CD8-positive, alpha-beta memory T cell (primary cell): ENCODE data around the gene ACOT7. TPM values are rescaled to one million over a fixed set of nuclear protein-coding genes. Genes with fewer than 3 reads are reported as not detected.

ENCODE experiments used
- CTCF ChIA-PET: fragments of 350-600 bp; sonication (Branson Sonifier 250); formaldehyde crosslinking; loops from one replicate; lab custom pipeline; 2021; ENCODE audit warnings: antibody characterized with exemption; lab: Charles Lee
- POLR2A ChIA-PET: fragments of 350-600 bp; sonication (Branson Sonifier 250); formaldehyde crosslinking; loops from one replicate; lab custom pipeline; 2021; ENCODE audit warnings: antibody characterized with exemption; lab: Charles Lee
- DNase-seq, 5 donors: peaks; one replicate each; pipeline versions ENCODE4 v3.0.0 to v3.0.0-alpha.2; 2020 to 2022; ENCODE audit warnings: mixed read lengths in 1 of 5
- H3K27ac ChIP-seq: one replicate; pipeline ENCODE4 v1.7.0; 2013; ENCODE audit warnings: low read depth, mild to moderate bottlenecking, low read length, moderate library complexity
- H3K27me3 ChIP-seq: 2 replicates; pipeline ENCODE4 v1.7.0; 2013; ENCODE audit warnings: low read length, mild to moderate bottlenecking; ENCODE audit not compliant: insufficient read depth, poor library complexity, severe bottlenecking
- H3K36me3 ChIP-seq: 2 replicates; pipeline ENCODE4 v1.7.0; 2013; ENCODE audit warnings: mild to moderate bottlenecking, low read length, moderate library complexity; ENCODE audit not compliant: insufficient read depth
- H3K4me1 ChIP-seq: 2 replicates; pipeline ENCODE4 v1.7.0; 2013; ENCODE audit warnings: mild to moderate bottlenecking, low read length, moderate library complexity; ENCODE audit not compliant: insufficient read depth
- H3K4me3 ChIP-seq: 2 replicates; pipeline ENCODE4 v1.7.0; 2013; ENCODE audit warnings: mild to moderate bottlenecking, low read length
- H3K9me3 ChIP-seq: 2 replicates; pipeline ENCODE4 v1.7.0; 2013; ENCODE audit warnings: mild to moderate bottlenecking, low read length
- H3K27ac Mint-ChIP-seq, 8 donors: one replicate each; pipeline ENCODE4 v1.8.0; 2020 to 2021; ENCODE audit warnings: mixed read lengths in 8 of 8, mild to moderate bottlenecking in 6 of 8, inconsistent platforms in 3 of 8, moderate library complexity in 3 of 8
- H3K27me3 Mint-ChIP-seq, 2 donors: one replicate each; pipeline ENCODE4 v1.8.0; 2020 to 2021; ENCODE audit warnings: mixed read lengths in 2 of 2, mild to moderate bottlenecking in 1 of 2, moderate library complexity in 1 of 2
- H3K36me3 Mint-ChIP-seq, 3 donors: one replicate each; pipeline ENCODE4 v1.8.0; 2020 to 2021; ENCODE audit warnings: mixed read lengths in 3 of 3, inconsistent platforms in 1 of 3, mild to moderate bottlenecking in 1 of 3
- H3K4me1 Mint-ChIP-seq, 3 donors: one replicate each; pipeline ENCODE4 v1.8.0; 2020 to 2021; ENCODE audit warnings: mixed read lengths in 3 of 3, inconsistent platforms in 1 of 3, mild to moderate bottlenecking in 1 of 3
- H3K4me3 Mint-ChIP-seq, 7 donors: one replicate each; pipeline ENCODE4 v1.8.0; 2020 to 2021; ENCODE audit warnings: mixed read lengths in 7 of 7, mild to moderate bottlenecking in 6 of 7, moderate library complexity in 4 of 7, inconsistent platforms in 2 of 7
- H3K9me3 Mint-ChIP-seq, 5 donors: one replicate each; pipeline ENCODE4 v1.8.0; 2020 to 2022; ENCODE audit warnings: mixed read lengths in 5 of 5, mild to moderate bottlenecking in 3 of 5, moderate library complexity in 2 of 5, inconsistent platforms in 1 of 5
- polyA plus RNA-seq: library from polyadenylated mRNA; unstranded; fragments of 300-500 nt; fragmentation: Illumina TruSeq; gene quantifications from one replicate; pipeline ENCODE4 v1.2.3, GENCODE V29; 2021
- total RNA-seq, 2 experiments: library from RNA; stranded (reverse); gene quantifications; one replicate each; pipeline ENCODE4 v1.2.3, GENCODE V29; 2021

ACOT7 gene
- total and polyA plus RNA-seq, 3 experiments from 2014 or later: 10.0 to 109 (median 109) TPM

GRCh38 chr1:6235296-6235677, 158.3 kb downstream of the ACOT7 start:
- DNase-seq: no peak
- Mint-ChIP-seq H3K4me1 (peaks cover 13 to 26% (median 17%) of the 10 kb centered on the region in 3 donors), H3K9me3 (no peaks in the 10 kb centered on the region), H3K36me3 (peaks cover 0 to 33% (median 4%) of the 10 kb centered on the region in 3 donors), H3K27me3 (peaks cover 8 to 18% of the 10 kb centered on the region in 2 donors), H3K4me3 (peak overlapping the region; percentile 83 to 95 (median 87)), H3K27ac (peak overlapping the region in 7 of 8 donors; percentile 21 to 82 (median 61))
- ChIA-PET CTCF (interaction anchor here (4.5 kb wide), 1 partner anchor 11 kb away, joined by 44 read pairs; no protein-coding TSS in a partner anchor), POLR2A (interaction anchor here (0.5 kb wide), 1 partner anchor 101 kb away, joined by 8 read pairs; no protein-coding TSS in a partner anchor)
- Histone ChIP-seq H3K4me1 (peaks cover 12% of the 10 kb centered on the region), H3K9me3 (no peaks in the 10 kb centered on the region), H3K36me3 (peaks cover 19% of the 10 kb centered on the region), H3K27me3 (peaks cover 8% of the 10 kb centered on the region), H3K4me3 (peak overlapping the region; percentile 63), H3K27ac (peak overlapping the region; percentile 45)

- no peaks in the 10 kb centered on the region for H3K9me3 ChIP-seq
- H3K4me3 ChIP-seq: peak overlapping the region; percentile 63
- peaks cover 13 to 26% (median 17%) of the 10 kb centered on the region in 3 donors for H3K4me1 Mint-ChIP-seq
- peak overlapping the region; percentile 45 for H3K27ac ChIP-seq
- no peak for DNase-seq
- H3K27me3 Mint-ChIP-seq: peaks cover 4 to 14% of the 10 kb centered on the region in 2 donors
- no peaks in the 10 kb centered on the region for H3K9me3 Mint-ChIP-seq
- H3K36me3 Mint-ChIP-seq: peaks cover 0 to 36% (median 4%) of the 10 kb centered on the region in 3 donors
- POLR2A ChIA-PET: no interaction called here
- CTCF ChIA-PET: interaction anchor here (4.5 kb wide), 1 partner anchor 12 kb away, joined by 44 read pairs; no protein-coding TSS in a partner anchor
- peak overlapping the region in 6 of 8 donors; percentile 54 to 82 (median 74) for H3K27ac Mint-ChIP-seq
- H3K27me3 ChIP-seq: peaks cover 8% of the 10 kb centered on the region
- peak overlapping the region; percentile 83 to 95 (median 87) for H3K4me3 Mint-ChIP-seq
- peaks cover 19% of the 10 kb centered on the region for H3K36me3 ChIP-seq
- H3K4me1 ChIP-seq: peaks cover 12% of the 10 kb centered on the region
Measured at GRCh38 chr1:6234502-6235295, 158.9 kb downstream of the ACOT7 start.

GRCh38 chr1:6233376-6233775, 160.2 kb downstream of the ACOT7 start:
- no peaks in the 10 kb centered on the region for H3K9me3 ChIP-seq
- peaks cover 0 to 40% (median 4%) of the 10 kb centered on the region in 3 donors for H3K36me3 Mint-ChIP-seq
- POLR2A ChIA-PET: no interaction called here

GRCh38 chr1:6225651-6226050, 167.9 kb downstream of the ACOT7 start:
- no peaks in the 10 kb centered on the region for H3K9me3 ChIP-seq
- peaks cover 0 to 5% (median 1%) of the 10 kb centered on the region in 3 donors for H3K4me1 Mint-ChIP-seq
- H3K36me3 ChIP-seq: peaks cover 18% of the 10 kb centered on the region
- H3K27me3 ChIP-seq: no peaks in the 10 kb centered on the region
- H3K4me1 ChIP-seq: no peaks in the 10 kb centered on the region
- H3K36me3 Mint-ChIP-seq: peaks cover 0 to 63% (median 10%) of the 10 kb centered on the region in 3 donors
- no peak for DNase-seq
- no peak overlapping the region for H3K4me3 ChIP-seq
- CTCF ChIA-PET: interaction anchor here (1.1 kb wide), 1 partner anchor 21 kb away, joined by 4 read pairs; no protein-coding TSS in a partner anchor
- H3K27ac Mint-ChIP-seq: no peak overlapping the region
- H3K27ac ChIP-seq: no peak overlapping the region
- POLR2A ChIA-PET: no interaction called here
- H3K9me3 Mint-ChIP-seq: no peaks in the 10 kb centered on the region
- H3K4me3 Mint-ChIP-seq: no peak overlapping the region
- no peaks in the 10 kb centered on the region for H3K27me3 Mint-ChIP-seq

More at GRCh38 chr1:6233376-6233775, 160.2 kb downstream of the ACOT7 start:
- H3K4me3 ChIP-seq: no peak overlapping the region
- no peak for DNase-seq
- H3K36me3 ChIP-seq: peaks cover 19% of the 10 kb centered on the region
- H3K27me3 ChIP-seq: no peaks in the 10 kb centered on the region
- H3K4me1 ChIP-seq: peaks cover 12% of the 10 kb centered on the region
- Mint-ChIP-seq H3K4me1 (peaks cover 13 to 26% (median 17%) of the 10 kb centered on the region in 3 donors), H3K27ac (peak overlapping the region in 1 of 8 donors; percentile 43), H3K9me3 (no peaks in the 10 kb centered on the region), H3K4me3 (peak overlapping the region in 4 of 7 donors; percentile 25 to 77 (median 47)), H3K27me3 (peaks cover 0 to 1% of the 10 kb centered on the region in 2 donors)
- no peak overlapping the region for H3K27ac ChIP-seq
- CTCF ChIA-PET: interaction anchor here (2.3 kb wide), 1 partner anchor 13 kb away, joined by 6 read pairs; no protein-coding TSS in a partner anchor

GRCh38 chr1:6224718-6225117, 168.8 kb downstream of the ACOT7 start:
- Histone ChIP-seq H3K4me3 (no peak overlapping the region), H3K9me3 (no peaks in the 10 kb centered on the region), H3K4me1 (no peaks in the 10 kb centered on the region), H3K27me3 (no peaks in the 10 kb centered on the region), H3K27ac (no peak overlapping the region), H3K36me3 (peaks cover 18% of the 10 kb centered on the region)
- H3K27ac Mint-ChIP-seq: no peak overlapping the region
- H3K27me3 Mint-ChIP-seq: no peaks in the 10 kb centered on the region
- no peak overlapping the region for H3K4me3 Mint-ChIP-seq
- ChIA-PET POLR2A (no interaction called here), CTCF (interaction anchor here (0.7 to 1.1 kb wide), 2 partner anchors 20 to 22 kb away, joined by 3 to 4 read pairs; no protein-coding TSS in a partner anchor)
- no peaks in the 10 kb centered on the region for H3K9me3 Mint-ChIP-seq
- peaks cover 0 to 61% (median 10%) of the 10 kb centered on the region in 3 donors for H3K36me3 Mint-ChIP-seq
- peaks cover 0 to 5% (median 1%) of the 10 kb centered on the region in 3 donors for H3K4me1 Mint-ChIP-seq
- DNase-seq: no peak

GRCh38 chr1:6223617-6224016, 169.9 kb downstream of the ACOT7 start:
- CTCF ChIA-PET: interaction anchor here (1.1 kb wide), 1 partner anchor 23 kb away, joined by 4 read pairs; no protein-coding TSS in a partner anchor
- no peaks in the 10 kb centered on the region for H3K9me3 Mint-ChIP-seq
- H3K36me3 Mint-ChIP-seq: peaks cover 0 to 58% (median 10%) of the 10 kb centered on the region in 3 donors
- no peaks in the 10 kb centered on the region for H3K27me3 Mint-ChIP-seq
- H3K27me3 ChIP-seq: no peaks in the 10 kb centered on the region
- peak overlapping the region in 1 of 8 donors; percentile 58 for H3K27ac Mint-ChIP-seq
- H3K4me3 Mint-ChIP-seq: no peak overlapping the region
- no peak overlapping the region for H3K27ac ChIP-seq
- no peaks in the 10 kb centered on the region for H3K4me1 ChIP-seq
- H3K4me3 ChIP-seq: no peak overlapping the region
- no peak for DNase-seq
- POLR2A ChIA-PET: no interaction called here
- peaks cover 0 to 5% (median 1%) of the 10 kb centered on the region in 3 donors for H3K4me1 Mint-ChIP-seq
- no peaks in the 10 kb centered on the region for H3K9me3 ChIP-seq
- peaks cover 18% of the 10 kb centered on the region for H3K36me3 ChIP-seq

GRCh38 chr1:6222636-6223035, 170.9 kb downstream of the ACOT7 start:
- Histone ChIP-seq H3K9me3 (no peaks in the 10 kb centered on the region), H3K36me3 (peaks cover 18% of the 10 kb centered on the region), H3K27me3 (no peaks in the 10 kb centered on the region), H3K27ac (no peak overlapping the region), H3K4me3 (no peak overlapping the region), H3K4me1 (no peaks in the 10 kb centered on the region)
- Mint-ChIP-seq H3K9me3 (no peaks in the 10 kb centered on the region), H3K36me3 (peaks cover 0 to 54% (median 10%) of the 10 kb centered on the region in 3 donors), H3K27ac (no peak overlapping the region), H3K27me3 (no peaks in the 10 kb centered on the region), H3K4me1 (peaks cover 0 to 5% (median 1%) of the 10 kb centered on the region in 3 donors), H3K4me3 (no peak overlapping the region)
- CTCF ChIA-PET: no interaction called here
- POLR2A ChIA-PET: no interaction called here
- no peak for DNase-seq
